NCI-H2196 (cell line): ENCODE measurements around the gene KLRF2.

ENCODE experiments used
- DNase-seq: peaks from one replicate; lab custom pipeline; 2025; ENCODE audit not compliant: unreplicated experiment; lab: John Stamatoyannopoulos, UW

KLRF2 gene

GRCh38 chr12:9883175-9883574 is 1.9 kb downstream of the KLRF2 start:
- no peak for DNase-seq

GRCh38 chr12:9888665-9889273 is 7.5 kb downstream of the KLRF2 start:
- no peak for DNase-seq

GRCh38 chr12:9895215-9895971 is 14.1 kb downstream of the KLRF2 start:
- no peak for DNase-seq

GRCh38 chr12:9897535-9897934 is 16.2 kb downstream of the KLRF2 start:
- no peak for DNase-seq

GRCh38 chr12:9899209-9899608 is 17.9 kb downstream of the KLRF2 start:
- DNase-seq, result no peak

- DNase-seq, result no peak
Observed at GRCh38 chr12:9900930-9901329, 19.6 kb downstream of the KLRF2 start.

- no peak for DNase-seq
Observed at GRCh38 chr12:9902539-9903228, 21.4 kb downstream of the KLRF2 start.

GRCh38 chr12:9906873-9907272 is 25.6 kb downstream of the KLRF2 start:
- DNase-seq, result no peak

GRCh38 chr12:9907769-9908168 is 26.5 kb downstream of the KLRF2 start:
- DNase-seq, result no peak

GRCh38 chr12:9908350-9908749 is 27.1 kb downstream of the KLRF2 start:
- no peak for DNase-seq

- no peak for DNase-seq
Observed at GRCh38 chr12:9909724-9910123, 28.4 kb downstream of the KLRF2 start.

GRCh38 chr12:9910716-9911421 is 29.6 kb downstream of the KLRF2 start:
- no peak for DNase-seq

- no peak for DNase-seq
Observed at GRCh38 chr12:9911708-9912107, 30.4 kb downstream of the KLRF2 start.

GRCh38 chr12:9919443-9919842 is 38.2 kb downstream of the KLRF2 start:
- DNase-seq, result no peak

- no peak for DNase-seq
Observed at GRCh38 chr12:9920451-9920850, 39.2 kb downstream of the KLRF2 start.

GRCh38 chr12:9922429-9922828 is 41.1 kb downstream of the KLRF2 start:
- DNase-seq, result no peak

GRCh38 chr12:9925705-9926393 is 44.6 kb downstream of the KLRF2 start:
- DNase-seq, result no peak

GRCh38 chr12:9926876-9927275 is 45.6 kb downstream of the KLRF2 start:
- no peak for DNase-seq

GRCh38 chr12:9928607-9929006 is 47.3 kb downstream of the KLRF2 start:
- no peak for DNase-seq

GRCh38 chr12:9931245-9931644 is 50.0 kb downstream of the KLRF2 start:
- no peak for DNase-seq

- DNase-seq, result no peak
Observed at GRCh38 chr12:9932270-9932669, 51.0 kb downstream of the KLRF2 start, which contains the start of gene CLEC2A. CLEC2A (minus strand) TSS chr12:9932370; CDS start chr12:9932329, 41 bp downstream.
